NCI-H1930 (cell line): ENCODE data around the gene CMIP.
A peak's percentile ranks its signal among the peaks of the same experiment; 100 is the strongest.
"Not testable (repeated sequence)": the region's sequence is repeated elsewhere in the genome, so short reads cannot be mapped to it uniquely, and the experiment has no call there.

Experiments
- DNase-seq, 2 experiments: peaks; one replicate each; lab custom pipeline; 2025; lab: John Stamatoyannopoulos, UW

Gene CMIP

DNA sequence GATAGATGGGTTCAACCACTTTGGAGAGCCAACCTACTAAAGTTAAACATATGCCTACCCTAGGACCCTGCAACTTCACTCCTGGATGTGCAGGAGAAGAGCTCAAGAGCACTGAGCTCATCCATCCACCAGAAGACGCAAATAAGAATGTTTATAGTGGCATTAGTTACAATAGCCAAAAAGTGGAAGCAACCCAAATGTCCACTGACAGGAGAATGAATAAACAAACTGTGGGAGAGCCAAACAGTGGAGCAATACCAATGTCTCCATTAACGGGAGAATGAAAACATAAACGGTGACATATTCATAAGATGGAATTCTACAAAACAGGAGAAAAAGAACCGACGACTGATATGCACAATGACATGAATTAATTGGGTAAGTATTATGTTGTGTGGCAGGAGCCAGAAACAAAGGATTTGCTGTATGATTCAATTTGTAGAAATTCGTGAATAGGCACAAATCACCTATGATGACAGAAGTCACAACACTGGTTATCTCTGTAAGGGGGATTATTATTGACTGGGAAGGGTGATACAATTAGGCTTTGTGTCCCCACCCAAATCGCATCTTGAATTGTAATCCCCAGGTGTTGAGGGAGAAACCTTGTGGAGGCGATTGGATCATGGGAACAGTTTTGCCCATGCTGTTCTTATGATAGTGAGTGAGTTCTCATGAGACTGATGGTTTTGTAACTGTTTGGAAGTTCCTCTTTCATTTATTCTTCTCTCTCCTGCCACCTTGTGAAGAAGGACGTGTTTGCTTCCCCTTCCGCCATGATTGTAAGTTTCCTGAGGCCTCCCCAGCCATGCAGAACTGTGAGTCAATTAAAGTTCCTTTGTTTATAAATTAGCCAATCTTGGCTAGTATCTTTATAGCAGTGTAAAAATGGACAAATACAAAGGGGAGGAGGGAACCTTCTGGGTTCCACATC, 276.6 kb downstream of the CMIP start:
- DNase-seq = no peak

DNA sequence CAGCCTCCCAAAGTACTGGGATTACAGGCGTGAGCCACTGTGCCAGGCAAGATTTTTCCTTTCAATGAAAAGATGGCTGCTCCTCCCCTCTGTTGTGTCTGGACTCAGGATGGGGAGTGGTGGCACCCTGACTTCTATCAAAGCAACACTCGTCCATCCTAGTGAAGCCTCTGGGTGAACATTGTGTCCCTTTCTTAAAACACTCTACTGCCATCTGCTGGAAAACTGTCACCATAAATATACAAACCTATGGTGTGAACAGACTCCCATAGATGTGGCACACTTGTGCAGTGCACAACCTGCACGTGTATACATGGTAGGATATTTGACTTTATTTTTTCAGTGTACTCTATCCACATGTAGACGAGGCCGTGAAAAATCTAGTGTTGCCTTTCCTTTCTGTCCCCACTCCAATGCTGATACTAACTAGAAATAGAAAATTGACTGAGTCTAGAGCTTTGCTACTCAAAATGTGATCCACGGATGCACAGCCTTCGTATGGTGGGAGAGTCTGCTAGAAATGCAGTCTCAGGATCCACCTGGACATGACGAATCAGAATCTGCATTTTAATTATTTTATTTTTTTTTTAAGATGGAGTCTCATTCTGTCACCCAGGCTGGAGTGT, 278.6 kb downstream of the CMIP start:
- DNase-seq = peak; percentile 45 to 61

DNA sequence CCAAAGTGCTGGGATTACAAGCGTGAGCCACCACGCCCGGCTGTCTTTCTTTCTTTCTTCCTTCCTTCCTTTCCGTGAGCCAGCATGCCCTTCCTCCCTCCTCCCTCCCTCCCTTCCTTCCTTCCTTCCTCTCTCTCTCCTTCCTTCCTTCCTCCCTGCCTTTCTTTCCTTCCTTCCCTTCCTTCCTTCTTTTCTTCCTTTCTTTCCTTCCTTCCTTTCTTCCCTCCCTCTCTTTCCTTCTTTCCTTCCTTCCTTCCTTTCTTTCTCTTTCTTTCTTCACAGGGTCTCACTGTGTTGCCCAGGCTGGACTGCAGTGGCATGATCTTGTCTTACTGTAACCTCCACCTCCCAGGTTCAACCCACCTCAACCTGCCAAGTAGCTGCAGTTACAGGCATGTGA, 283.8 kb downstream of the CMIP start:
- no peak for DNase-seq

DNA sequence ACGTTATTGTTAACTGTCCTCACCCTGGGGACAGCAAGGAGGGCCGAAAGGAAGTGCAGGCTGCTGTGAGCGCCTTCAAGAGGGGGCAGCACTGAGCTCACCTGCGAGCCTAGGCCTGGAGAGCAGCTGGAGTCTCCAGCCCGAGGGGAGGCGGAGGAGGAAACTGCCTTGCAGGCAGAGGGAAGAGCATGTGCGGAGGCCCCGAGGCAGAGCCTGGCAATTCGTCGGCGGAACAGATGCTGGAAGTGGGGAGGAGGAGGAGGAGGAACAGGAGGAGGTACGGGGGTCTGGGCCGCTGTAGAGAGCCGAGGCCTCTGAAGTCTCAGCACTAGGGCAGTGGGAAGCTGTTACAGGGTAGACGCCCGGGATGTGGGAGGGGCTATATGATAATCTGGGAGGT, 284.8 kb downstream of the CMIP start:
- no peak for DNase-seq

GRCh38 chr16:81730090-81731051, 285.8 kb downstream of the CMIP start:
- DNase-seq = peak; percentile 66 to 75

DNA sequence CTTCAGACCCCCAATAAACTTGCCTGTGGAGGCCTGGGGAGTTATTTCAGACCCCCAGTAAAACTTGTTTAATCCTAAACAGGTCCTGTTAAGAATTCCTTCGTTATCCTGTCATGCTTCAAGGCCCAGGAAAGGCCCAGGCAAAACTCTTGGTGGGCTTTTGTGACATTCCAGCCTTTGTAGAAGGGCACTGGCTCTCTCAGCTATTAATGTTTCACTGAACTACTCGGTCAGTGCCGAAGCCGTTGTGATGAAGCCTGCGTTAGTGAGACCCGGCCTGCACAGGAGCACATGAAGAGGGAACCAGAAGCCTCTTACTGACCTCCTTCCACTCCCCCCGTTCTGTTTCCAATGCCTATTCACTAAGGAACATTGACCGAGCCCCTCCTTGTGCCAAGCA, 287.0 kb downstream of the CMIP start:
- no peak for DNase-seq

DNA sequence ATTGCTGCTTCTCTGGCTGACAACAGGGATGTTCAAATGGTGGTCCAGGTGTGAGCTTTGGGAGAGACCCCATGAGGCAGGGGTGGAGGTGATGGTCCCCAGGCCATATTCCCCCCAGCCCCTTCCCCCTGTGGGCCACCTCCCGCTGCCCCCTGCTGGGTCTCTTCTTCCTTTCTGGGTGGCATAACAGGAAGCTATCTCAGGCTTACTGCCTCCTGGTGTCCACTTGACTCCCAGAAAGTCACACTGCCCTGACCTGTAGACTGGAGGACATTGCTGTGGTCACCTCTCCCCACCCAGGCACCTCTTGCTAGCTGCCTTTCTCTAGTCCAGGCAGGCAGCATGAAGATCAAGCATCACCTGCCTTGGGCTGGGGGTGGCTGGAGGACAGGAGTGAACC, 288.1 kb downstream of the CMIP start:
- DNase-seq = no peak

DNA sequence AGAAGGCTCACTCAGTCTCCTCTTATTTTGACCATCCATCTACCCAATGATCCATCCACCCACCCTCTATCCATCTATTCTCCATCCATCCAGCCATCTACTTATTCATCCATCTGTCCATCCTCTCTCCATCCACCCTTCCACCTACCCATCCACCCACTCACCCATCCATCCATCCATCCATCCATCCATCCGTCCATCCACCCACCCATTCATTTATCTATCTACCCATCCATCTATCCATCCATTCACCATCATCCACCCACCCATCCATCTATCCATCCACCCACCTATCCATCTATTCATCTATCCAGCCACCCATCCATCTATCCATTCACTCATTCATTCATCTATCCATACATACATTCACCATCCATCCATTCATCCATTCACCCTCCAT, 288.7 kb downstream of the CMIP start:
- DNase-seq = no peak

DNA sequence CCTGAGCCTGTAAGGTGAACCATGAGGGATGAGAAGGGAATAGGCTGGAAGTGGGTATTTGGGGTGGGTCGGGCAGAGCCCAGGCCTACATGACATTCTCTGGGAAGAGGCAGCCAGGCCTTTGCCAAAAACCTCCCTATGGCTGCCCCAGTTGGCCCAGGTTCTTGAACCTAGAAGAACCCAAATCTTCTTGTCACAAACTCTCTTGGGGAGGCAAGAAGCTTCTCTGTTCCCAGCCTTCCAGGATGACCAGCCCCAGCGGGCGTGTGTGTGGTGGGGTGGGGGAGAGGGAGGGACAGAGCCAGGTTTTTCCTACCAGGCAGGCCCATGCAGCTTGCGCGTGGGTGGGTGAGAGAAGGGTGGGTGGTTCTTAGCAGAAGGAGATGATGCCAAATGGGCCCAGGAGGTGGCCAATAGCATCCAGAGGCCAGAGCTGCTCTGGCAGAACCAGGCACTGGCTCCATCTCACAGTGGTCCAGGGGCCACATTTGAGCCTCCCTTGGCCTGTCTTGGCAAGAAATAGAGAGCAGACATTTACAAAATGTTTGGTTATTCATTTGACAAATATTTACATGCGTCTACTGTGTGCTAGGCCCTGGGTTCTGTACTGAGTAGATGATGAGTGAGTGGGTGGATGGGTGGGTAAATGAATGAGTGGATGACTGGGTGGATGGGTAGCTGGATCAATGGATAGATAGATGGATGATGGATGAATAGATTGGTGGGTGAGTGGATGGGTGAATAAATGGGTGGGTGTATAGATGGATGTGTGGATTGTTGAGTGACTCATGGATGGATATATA, 290.2 kb downstream of the CMIP start:
- no peak for DNase-seq

DNA sequence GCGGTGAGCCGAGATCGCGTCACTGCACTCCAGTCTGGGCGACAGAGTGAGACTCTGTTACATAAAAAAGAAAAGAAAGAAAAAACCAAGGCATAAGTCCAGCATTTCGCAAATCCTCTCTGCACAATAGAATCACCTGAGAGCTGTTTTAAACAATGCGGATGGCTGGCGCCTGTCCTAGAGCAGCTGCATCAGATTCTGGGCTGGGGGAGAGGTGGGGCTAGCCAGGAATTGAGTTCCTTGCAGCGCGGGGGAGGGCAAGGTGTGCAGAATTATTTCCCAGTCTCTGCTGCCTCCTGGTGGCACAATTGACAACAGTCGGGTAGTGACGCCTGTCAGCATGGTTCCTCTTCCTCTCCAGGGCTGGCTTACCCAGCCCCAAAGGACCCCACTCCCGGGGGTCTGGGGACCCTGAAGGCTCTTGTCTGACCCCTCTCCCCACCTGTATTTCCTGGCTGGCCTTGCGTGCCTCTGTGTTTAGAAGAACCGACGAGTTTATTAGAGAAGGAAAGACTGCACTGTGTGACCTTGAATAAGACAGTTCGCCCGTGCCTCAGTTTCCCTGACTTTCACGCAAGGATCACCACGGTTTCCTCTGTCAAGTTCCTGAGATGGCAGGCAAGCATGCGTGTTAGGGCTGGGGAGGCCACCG, 293.4 kb downstream of the CMIP start:
- DNase-seq = peak; percentile 50 to 59

GRCh38 chr16:81738783-81739496, 294.3 kb downstream of the CMIP start:
- no peak for DNase-seq

- no peak for DNase-seq
Observed at GRCh38 chr16:81739503-81739902, 294.9 kb downstream of the CMIP start.

DNA sequence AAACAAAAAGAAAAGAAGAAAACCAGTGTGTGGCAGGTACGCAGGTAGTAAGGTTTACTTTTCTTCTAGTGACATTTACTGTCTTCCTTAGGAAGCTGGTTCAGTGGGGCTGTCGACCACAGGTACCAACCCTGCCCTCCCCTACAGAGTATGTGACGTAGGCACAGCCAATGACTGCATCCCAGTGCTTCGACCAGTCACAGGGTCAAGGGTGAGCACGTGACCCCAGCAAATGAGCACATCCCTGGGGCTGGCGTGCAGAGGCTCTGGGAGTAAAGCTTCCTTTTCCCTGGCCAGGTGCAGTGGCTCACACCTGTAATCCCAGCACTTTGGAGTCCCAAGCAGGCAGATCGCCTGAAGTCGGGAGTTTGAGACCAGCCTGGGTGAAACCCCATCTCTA, 295.6 kb downstream of the CMIP start:
- DNase-seq = no peak

DNA sequence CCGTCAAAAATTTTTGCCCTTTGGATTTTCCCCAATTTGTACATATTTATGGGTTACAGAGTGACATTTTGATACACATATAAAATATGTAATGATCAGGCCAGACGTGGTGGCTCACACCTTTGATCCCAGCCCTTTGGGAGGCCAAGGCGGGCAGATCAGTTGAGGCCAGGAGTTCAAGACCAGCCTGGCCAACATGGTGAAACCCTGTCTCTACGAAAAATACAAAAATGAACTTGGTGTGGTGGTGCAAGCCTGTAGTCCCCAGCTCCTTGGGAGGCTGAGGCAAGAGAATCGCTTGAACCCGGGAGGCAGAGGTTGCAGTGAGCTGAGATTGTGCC, 296.8 kb downstream of the CMIP start:
- not testable (repeated sequence) for DNase-seq

GRCh38 chr16:81744385-81744784, 299.8 kb downstream of the CMIP start:
- DNase-seq = no peak

DNA sequence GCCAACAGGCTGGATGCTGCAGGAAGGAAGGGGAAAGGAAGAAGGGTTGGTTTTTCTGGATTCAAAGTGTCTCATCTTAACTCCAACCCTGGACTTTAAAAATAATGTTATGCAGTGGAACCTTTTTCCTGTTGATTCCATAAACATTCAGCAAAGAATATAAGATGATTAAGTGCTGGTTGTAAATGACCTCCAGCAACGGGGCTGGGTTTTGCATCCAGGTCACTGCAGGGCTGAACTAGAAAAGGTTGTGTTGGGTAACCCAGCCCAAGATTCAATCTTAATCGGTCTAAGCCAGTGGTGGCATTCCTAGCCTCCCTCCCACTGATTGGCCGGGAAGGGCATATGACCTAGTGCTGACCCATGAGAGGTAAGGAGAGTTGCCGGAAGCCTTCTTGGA, 300.3 kb downstream of the CMIP start:
- DNase-seq = no peak

DNA sequence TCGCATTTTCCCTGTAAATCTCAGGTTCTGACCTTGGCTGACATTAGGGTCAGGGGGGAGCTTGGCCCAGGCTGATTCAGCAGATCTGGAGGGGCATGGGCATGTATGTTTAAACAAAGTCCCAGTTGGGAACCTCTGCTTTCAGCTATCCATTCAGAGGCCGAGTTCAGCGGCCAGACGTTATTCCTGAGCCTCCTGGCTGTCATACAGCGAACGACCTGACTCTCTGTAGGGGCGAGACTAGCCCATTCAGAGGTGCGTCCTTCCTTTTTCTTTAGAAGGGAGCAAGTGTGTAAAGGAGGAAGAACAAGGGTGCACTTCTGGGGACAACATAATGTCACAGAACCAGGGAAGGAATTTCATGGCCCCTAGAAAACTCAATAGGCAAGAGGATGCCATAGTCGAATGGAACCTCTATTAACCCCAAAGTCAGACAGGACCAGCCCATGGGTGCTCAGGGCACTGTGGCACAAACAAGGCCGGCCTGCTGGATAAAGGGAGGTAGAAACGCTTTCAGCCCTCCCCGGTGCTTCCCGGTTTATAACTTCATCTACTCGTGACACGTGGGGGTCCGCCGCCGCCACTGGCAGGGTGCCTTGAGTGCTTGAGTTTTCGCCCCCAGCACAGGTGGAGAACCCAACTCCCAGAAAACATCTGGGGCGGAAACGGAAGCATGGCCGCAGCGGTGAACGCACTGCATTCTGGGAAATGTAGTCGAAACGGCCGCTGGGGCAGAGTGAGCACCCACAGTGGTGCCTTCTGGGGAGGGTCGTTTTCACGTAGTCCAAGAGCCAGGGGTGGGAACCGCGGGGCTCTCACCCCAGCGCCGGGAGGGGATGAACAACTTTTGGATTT, 301.3 kb downstream of the CMIP start:
- DNase-seq = peak; percentile 29 to 59

DNA sequence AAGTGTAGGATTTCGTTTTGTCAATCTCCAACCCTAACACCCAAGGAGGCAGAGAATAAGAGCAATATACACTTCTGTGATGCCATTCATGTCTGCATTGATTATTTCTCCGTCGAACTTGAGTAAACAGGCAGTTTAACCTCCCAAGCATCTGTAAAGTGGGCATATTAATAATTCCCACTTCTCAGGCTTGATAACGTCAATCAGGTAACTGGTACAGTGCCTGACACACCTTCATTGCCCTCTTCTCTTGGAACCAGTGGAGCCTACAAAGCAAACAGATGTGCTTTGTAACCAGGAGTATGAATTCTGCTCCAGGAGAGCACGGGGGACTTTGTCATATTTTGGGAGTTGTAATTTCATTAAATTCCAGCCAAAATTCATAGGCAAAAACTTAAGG, 302.0 kb downstream of the CMIP start:
- DNase-seq = no peak

- no peak for DNase-seq
Observed at GRCh38 chr16:81748476-81749198, 304.0 kb downstream of the CMIP start.
